Peyer's patch (tissue), 4 donors: ENCODE results near the gene ZNF285. TPM values are rescaled to one million over a fixed set of nuclear protein-coding genes. Genes with fewer than 3 reads are reported as not detected.

Experiments
- DNase-seq, 3 donors: peaks; one replicate each; pipeline ENCODE4 v3.0.0-alpha.2; 2017 to 2019
- H3K27ac ChIP-seq, 4 donors: fragments of 200-600 bp; sonication (generic); one replicate each; pipeline ENCODE4 v1.5.1; 2016 to 2019
- H3K27me3 ChIP-seq, 2 donors: fragments of 200-600 bp; sonication (generic); one replicate each; pipeline ENCODE4 v1.5.1; 2019
- H3K36me3 ChIP-seq, 3 donors: fragments of 200-600 bp; sonication (generic); one replicate each; pipeline ENCODE4 v1.5.1; 2016 to 2019
- H3K4me1 ChIP-seq, 4 donors: fragments of 200-600 bp; sonication (generic); one replicate each; pipeline ENCODE4 v1.5.1; 2016 to 2019
- H3K4me3 ChIP-seq, 4 donors: fragments of 200-600 bp; sonication (generic); 1 replicate in 3 of 4; 2 replicates in 1 of 4; pipeline ENCODE4 v1.5.1; 2016 to 2019; ENCODE audit warnings: mild to moderate bottlenecking in 1 of 4
- H3K9me3 ChIP-seq, 4 donors: fragments of 200-600 bp; sonication (generic); one replicate each; pipeline ENCODE4 v1.5.1; 2016 to 2019; ENCODE audit warnings: mild to moderate bottlenecking in 1 of 4
- CTCF ChIP-seq, 6 experiments: fragments of 450-650 bp in 4 of 6; fragments of 200-600 bp in 2 of 6; sonication (generic) in 1 of 6; IDR thresholded peaks; one replicate each; pipeline ENCODE4 v1.5.1; 2017 to 2019; ENCODE audit warnings: antibody characterized with exemption in 6 of 6, mild to moderate bottlenecking in 3 of 6, moderate library complexity in 1 of 6
- POLR2A ChIP-seq, 2 donors: fragments of 450-650 bp; IDR thresholded peaks; one replicate each; pipeline ENCODE4 v1.5.1; 2017; ENCODE audit warnings: antibody characterized with exemption in 2 of 2, mild to moderate bottlenecking in 2 of 2, moderate library complexity in 2 of 2
- total RNA-seq, 4 donors: library from RNA; depleted of rRNA; stranded (reverse); fragments of >200 nt; gene quantifications; one replicate each; pipeline ENCODE4 v1.1.0, GENCODE V29; 2016

Gene ZNF285
- total RNA-seq, 4 donors from 2014 or later: 0.18 to 5.6 (median 0.47) TPM; not detected in 1

- no peak for DNase-seq
- Histone ChIP-seq H3K27me3 (no peaks in the 10 kb centered on the region), H3K27ac (no peak overlapping the region), H3K4me1 (no peaks in the 10 kb centered on the region), H3K9me3 (no peaks in the 10 kb centered on the region), H3K4me3 (no peak overlapping the region), H3K36me3 (no peaks in the 10 kb centered on the region)
- TF ChIP-seq POLR2A (IDR thresholded peaks at IDR 0.05): no peak
- TF ChIP-seq CTCF (IDR thresholded peaks at IDR 0.05): no peak
Observed at GRCh38 chr19:44374789-44375188, 26.6 kb downstream of the ZNF285 start.

GRCh38 chr19:44371815-44372480, 29.5 kb downstream of the ZNF285 start:
- no peaks in the 10 kb centered on the region for H3K36me3 ChIP-seq
- H3K4me1 ChIP-seq: no peaks in the 10 kb centered on the region
- H3K4me3 ChIP-seq: no peak overlapping the region
- DNase-seq: no peak
- H3K9me3 ChIP-seq: no peaks in the 10 kb centered on the region
- TF ChIP-seq CTCF (IDR thresholded peaks at IDR 0.05) (no peak), POLR2A (IDR thresholded peaks at IDR 0.05) (no peak)
- H3K27ac ChIP-seq: no peak overlapping the region
- H3K27me3 ChIP-seq: no peaks in the 10 kb centered on the region

GRCh38 chr19:44367024-44367423, 34.4 kb downstream of the ZNF285 start:
- no peaks in the 10 kb centered on the region for H3K4me1 ChIP-seq
- H3K9me3 ChIP-seq: no peaks in the 10 kb centered on the region
- H3K4me3 ChIP-seq: no peak overlapping the region
- no peak for DNase-seq
- H3K36me3 ChIP-seq: no peaks in the 10 kb centered on the region
- TF ChIP-seq POLR2A (IDR thresholded peaks at IDR 0.05) (no peak), CTCF (IDR thresholded peaks at IDR 0.05) (no peak)
- H3K27me3 ChIP-seq: no peaks in the 10 kb centered on the region
- H3K27ac ChIP-seq: no peak overlapping the region

GRCh38 chr19:44356383-44357111, 44.9 kb downstream of the ZNF285 start, which contains the start of gene ZNF112:
ZNF112 (minus strand) TSS chr19:44356680; CDS start chr19:44340539, 16,141 bp downstream.
- Histone ChIP-seq H3K27ac (peak within 1 kb of the TSS in 3 of 4 donors; percentile 34 to 49 (median 46)), H3K4me1 (peaks cover 0 to 5% (median 0%) of the 10 kb centered on the region in 4 donors), H3K4me3 (peak within 1 kb of the TSS; percentile 24 to 69 (median 52)), H3K27me3 (no peaks in the 10 kb centered on the region), H3K36me3 (no peaks in the 10 kb centered on the region), H3K9me3 (peaks cover 0 to 4% (median 1%) of the 10 kb centered on the region in 4 donors)
- DNase-seq: peak; percentile 52 to 92 (median 87)
- no peak for TF ChIP-seq CTCF (IDR thresholded peaks at IDR 0.05)
- TF ChIP-seq POLR2A (IDR thresholded peaks at IDR 0.05): peak in 1 of 2 donors; percentile 46

GRCh38 chr19:44346556-44346955, 54.9 kb downstream of the ZNF285 start:
- peaks cover 0 to 3% (median 0%) of the 10 kb centered on the region in 3 donors for H3K36me3 ChIP-seq
- peaks cover 0 to 35% (median 0%) of the 10 kb centered on the region in 4 donors for H3K9me3 ChIP-seq
- H3K4me3 ChIP-seq: no peak overlapping the region
- no peak overlapping the region for H3K27ac ChIP-seq
- H3K4me1 ChIP-seq: no peaks in the 10 kb centered on the region
- TF ChIP-seq CTCF (IDR thresholded peaks at IDR 0.05) (no peak), POLR2A (IDR thresholded peaks at IDR 0.05) (no peak)
- H3K27me3 ChIP-seq: no peaks in the 10 kb centered on the region
- DNase-seq: no peak
